ENCODE results near the gene HMG20A. TPM values are rescaled to one million over a fixed set of nuclear protein-coding genes. Genes with fewer than 3 reads are reported as not detected.

The HMG20A gene
- total RNA-seq, 4 donors from 2014 or later = 38.4 to 122 (median 41.6) TPM

- Histone ChIP-seq H3K4me1 (peaks cover 0 to 35% (median 8%) of the 10 kb centered on the region in 4 donors), H3K27me3 (no peaks in the 10 kb centered on the region), H3K36me3 (no peaks in the 10 kb centered on the region), H3K4me3 (no peak overlapping the region), H3K27ac (no peak overlapping the region), H3K9me3 (no peaks in the 10 kb centered on the region)
- DNase-seq = no peak
- no peak for TF ChIP-seq CTCF (IDR thresholded peaks at IDR 0.05)
- no peak for TF ChIP-seq POLR2A (IDR thresholded peaks at IDR 0.05)
Measured at GRCh38 chr15:77503240-77503639, 82.6 kb downstream of the HMG20A start.

- no peak overlapping the region for H3K27ac ChIP-seq
- TF ChIP-seq POLR2A (IDR thresholded peaks at IDR 0.05) (no peak), CTCF (IDR thresholded peaks at IDR 0.05) (no peak)
Measured at GRCh38 chr15:77503764-77504163, 83.1 kb downstream of the HMG20A start.

GRCh38 chr15:77504306-77504705 is 83.6 kb downstream of the HMG20A start:
- H3K27me3 ChIP-seq = no peaks in the 10 kb centered on the region
- TF ChIP-seq CTCF (IDR thresholded peaks at IDR 0.05) = no peak
- no peak for TF ChIP-seq POLR2A (IDR thresholded peaks at IDR 0.05)
- peaks cover 0 to 37% (median 8%) of the 10 kb centered on the region in 4 donors for H3K4me1 ChIP-seq
- no peak overlapping the region for H3K27ac ChIP-seq
- H3K9me3 ChIP-seq = no peaks in the 10 kb centered on the region
- no peaks in the 10 kb centered on the region for H3K36me3 ChIP-seq
- no peak overlapping the region for H3K4me3 ChIP-seq
- DNase-seq = no peak

More at GRCh38 chr15:77503764-77504163, 83.1 kb downstream of the HMG20A start:
- no peak overlapping the region for H3K4me3 ChIP-seq
- no peak for DNase-seq
- peaks cover 0 to 37% (median 8%) of the 10 kb centered on the region in 4 donors for H3K4me1 ChIP-seq
- H3K27me3 ChIP-seq = no peaks in the 10 kb centered on the region
- H3K9me3 ChIP-seq = no peaks in the 10 kb centered on the region
- H3K36me3 ChIP-seq = no peaks in the 10 kb centered on the region

GRCh38 chr15:77504871-77505270 is 84.2 kb downstream of the HMG20A start:
- H3K4me1 ChIP-seq = peaks cover 0 to 37% (median 8%) of the 10 kb centered on the region in 4 donors
- DNase-seq = no peak
- H3K27ac ChIP-seq = no peak overlapping the region
- TF ChIP-seq CTCF (IDR thresholded peaks at IDR 0.05) (no peak), POLR2A (IDR thresholded peaks at IDR 0.05) (no peak)
- no peaks in the 10 kb centered on the region for H3K27me3 ChIP-seq
- H3K36me3 ChIP-seq = no peaks in the 10 kb centered on the region
- H3K9me3 ChIP-seq = no peaks in the 10 kb centered on the region
- H3K4me3 ChIP-seq = no peak overlapping the region

- no peak overlapping the region for H3K27ac ChIP-seq
Measured at GRCh38 chr15:77505556-77505955, 84.9 kb downstream of the HMG20A start.

More at GRCh38 chr15:77505556-77505955, 84.9 kb downstream of the HMG20A start:
- Histone ChIP-seq H3K4me1 (peaks cover 0 to 37% (median 8%) of the 10 kb centered on the region in 4 donors), H3K36me3 (no peaks in the 10 kb centered on the region), H3K4me3 (no peak overlapping the region), H3K27me3 (no peaks in the 10 kb centered on the region), H3K9me3 (no peaks in the 10 kb centered on the region)
- no peak for DNase-seq
- TF ChIP-seq CTCF (IDR thresholded peaks at IDR 0.05) = no peak
- TF ChIP-seq POLR2A (IDR thresholded peaks at IDR 0.05) = no peak

All from Peyer's patch (tissue), 4 donors.